HG02884 (cell line): Measurements from ENCODE around the gene OSER1.

Source experiments
- ATAC-seq: cut with Tn5 transposase; IDR thresholded peaks from one replicate; pipeline ENCODE4 v1.9.1; 2021; ENCODE audit warnings: mild to moderate bottlenecking, moderate library complexity; ENCODE audit not compliant: unreplicated experiment

The OSER1 gene

DNA sequence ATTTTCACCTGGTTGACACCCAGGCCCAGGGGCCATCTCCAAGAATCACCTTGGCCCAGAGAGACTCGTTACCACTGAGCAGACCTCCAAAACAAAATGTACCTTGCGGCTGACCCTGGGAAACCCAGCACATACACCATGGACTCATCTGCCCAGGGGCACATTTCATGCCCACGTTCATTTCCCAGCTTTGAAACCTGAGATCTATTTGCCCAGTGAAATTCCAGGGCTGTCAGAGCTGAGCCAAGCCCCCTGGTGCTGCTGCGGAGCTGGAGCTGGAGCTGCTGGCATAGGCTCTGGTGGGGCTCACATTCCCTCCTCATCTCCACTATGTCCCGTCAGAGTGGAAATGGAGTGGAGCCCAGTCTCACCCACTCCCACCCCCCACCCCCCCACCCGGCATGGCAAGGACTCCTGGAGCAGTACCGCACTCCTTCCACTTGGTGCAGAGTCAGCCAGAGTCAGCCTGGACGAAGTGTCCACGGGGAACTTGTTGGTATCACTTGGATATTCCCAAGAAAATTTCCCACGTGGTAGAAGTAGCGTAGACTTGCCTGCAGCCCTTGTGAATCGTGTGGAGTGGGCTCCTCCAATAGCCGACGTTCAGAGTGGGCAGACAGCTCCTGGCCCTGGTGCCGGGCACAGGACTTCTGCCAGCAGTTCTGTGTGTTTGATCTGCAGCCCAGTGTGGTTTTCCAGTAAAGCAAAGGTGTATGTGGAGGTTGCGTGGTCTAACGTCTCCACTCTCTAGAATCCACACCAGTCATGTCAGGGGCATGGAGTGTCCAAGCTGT, 18.1 kb upstream of the OSER1 start:
- no peak for ATAC-seq

DNA sequence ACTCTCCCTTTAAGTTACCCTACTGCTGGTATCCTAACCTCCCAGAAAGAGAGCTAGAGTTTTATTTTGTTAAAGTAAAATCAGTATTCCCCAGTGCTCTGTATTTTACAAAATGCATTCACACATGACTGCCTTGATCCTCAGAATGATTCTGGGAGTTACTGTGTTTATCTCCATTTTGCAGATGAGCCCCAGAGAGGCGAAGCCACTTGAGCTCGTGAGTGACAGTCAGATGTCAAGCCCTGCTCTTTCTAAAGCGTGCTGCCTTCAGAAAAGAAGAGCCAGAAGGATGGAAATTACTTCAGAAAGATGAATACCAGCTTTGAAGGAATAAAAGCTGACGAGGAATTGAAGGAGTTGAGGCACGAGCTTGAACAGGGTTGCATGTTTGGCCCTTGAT, 14.1 kb upstream of the OSER1 start:
- no peak for ATAC-seq

DNA sequence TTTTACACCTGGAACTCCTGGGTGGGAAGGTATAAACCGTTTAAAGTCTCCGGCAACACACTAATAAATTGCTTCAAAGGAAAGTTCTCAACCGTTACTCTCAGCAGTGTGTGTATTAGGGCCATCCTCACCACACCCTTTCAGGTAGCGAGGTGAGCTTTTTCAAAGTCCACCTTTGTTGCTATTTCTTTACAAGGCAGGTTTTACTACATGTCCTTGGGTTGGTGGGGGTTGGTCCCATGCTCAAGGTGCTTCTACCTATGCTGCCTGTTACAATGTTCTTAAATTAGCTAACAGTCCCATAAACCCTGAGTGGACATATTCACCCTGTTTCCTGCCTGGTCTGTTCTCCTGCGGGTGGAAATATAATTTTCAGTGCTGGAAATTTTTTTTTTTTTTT, 13.2 kb upstream of the OSER1 start:
- ATAC-seq: no peak

DNA sequence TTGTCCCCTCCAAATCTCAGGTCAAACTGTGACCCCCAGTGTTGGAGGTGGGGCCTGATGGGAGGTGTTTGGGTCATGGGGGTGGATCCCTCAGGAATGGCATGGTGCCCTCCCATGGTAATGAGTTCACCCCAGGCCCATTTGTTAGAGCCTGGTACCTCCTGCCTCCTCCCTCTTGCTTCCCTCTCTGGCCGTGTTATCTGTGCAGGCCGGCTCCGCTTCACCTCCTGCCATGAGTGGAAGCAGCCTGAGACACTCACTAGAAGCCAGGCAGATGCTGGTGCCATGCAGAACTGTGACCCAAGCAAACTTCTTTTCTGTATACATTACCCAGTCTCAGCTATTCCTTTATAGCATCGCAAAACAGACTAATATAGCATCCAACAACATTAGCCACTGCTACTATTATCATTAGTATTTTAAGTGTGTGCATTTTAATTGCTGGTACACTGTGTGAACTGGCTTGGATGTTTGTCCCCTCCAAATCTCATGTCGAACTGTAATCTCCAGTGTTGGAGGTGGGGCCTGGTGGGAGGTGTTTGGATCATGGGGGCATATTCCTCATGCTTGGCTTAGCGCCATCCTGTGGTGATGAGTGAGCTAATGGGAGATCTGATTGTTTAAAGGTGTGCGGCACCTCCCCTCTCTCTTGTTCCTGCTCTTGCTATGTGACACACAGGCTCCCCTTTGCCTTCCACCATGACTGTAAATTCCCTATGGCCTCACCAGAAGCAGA, 12.2 kb upstream of the OSER1 start:
- ATAC-seq: no peak

DNA sequence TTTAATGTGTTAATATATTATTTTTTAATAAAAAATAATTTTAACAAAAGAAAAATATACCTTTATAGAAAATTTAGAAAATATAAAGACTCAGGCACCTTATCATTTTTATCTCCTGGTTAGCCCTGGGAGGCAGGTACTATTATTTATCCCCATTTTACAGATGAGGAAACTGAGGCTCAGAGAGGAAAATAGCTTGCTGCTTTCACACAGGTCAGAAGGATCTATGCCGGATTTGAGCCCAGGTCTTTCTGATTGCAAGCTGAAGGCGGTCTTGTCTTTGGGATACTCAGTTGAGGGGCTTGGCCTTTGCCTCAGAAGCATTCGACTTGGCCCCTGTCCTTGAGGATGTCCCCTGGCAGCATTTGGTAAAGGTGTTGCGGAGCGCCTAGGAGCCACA, 11.5 kb upstream of the OSER1 start:
- ATAC-seq: no peak

DNA sequence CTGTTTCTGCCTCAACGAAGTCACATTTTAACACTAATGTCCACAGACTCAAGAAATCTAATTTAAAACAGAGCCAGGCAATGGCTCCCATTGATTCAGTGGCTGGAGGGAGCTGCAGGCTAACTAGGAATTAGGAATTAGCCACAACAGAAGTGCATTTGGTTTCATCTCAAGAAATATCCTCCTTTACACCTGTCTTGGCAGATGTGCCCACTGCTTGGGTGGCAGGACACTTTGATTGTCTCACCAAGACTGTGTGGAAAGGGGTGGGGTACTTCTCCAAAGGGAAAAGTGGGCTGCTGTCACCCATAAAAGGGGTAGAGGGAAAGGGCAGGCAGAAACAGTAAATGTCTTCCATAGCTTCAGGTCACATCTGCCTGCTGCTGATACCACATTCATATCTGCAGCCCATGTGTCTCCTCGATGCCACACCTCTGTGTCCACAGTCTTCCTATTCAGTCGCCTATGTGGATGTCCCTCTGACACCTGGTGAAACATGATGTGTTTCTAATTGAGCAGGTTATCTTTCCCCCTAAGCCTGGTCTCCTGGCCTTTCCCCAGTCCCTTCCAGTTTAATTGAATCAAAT, 10.9 kb upstream of the OSER1 start:
- ATAC-seq: no peak

DNA sequence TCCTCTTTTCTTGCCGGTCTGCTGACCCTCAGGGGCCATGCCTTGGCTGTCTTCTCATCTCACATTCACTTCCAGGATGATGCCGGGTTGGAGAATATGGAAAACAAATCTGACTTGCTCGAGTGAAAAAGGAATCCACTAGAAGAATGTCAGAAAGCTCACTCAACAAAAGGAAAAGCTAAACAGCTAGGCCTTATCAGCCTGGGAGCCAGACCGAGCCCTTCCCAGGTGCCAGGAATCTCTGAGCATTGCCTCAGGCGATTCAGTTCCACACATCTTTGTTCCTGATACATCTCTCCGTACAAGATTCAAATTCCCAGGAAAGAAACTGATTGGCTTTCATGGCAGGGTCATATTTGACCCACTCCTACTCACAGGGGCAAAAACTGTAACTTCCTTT, 9.2 kb upstream of the OSER1 start:
- no peak for ATAC-seq

DNA sequence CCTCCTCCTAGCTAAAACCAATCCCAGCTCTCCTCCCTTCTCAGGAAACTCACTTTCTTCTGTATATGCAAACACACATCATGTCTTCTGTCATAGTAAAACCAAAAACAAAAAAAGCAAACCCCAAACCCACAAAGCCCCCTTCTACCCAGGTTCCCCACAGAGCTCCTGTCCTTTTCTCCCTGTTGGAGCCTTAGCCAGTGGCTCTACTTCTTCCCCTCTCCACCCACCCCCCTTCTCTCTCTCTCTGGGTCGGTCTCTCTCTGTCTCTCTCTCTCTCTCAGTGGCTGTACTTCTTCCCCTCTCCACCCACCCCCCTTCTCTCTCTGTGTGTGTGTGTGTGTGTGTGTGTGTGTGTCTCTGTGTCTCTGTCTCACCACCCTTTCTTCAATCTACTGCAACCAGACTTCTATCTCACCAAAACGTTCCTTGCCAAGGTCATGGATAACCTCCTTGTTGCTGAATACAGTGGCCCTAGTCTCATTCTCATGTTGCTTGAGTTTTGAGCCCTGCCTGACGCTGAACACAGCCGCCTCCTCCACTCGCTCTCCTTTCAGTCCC, 8.7 kb upstream of the OSER1 start:
- ATAC-seq: no peak

DNA sequence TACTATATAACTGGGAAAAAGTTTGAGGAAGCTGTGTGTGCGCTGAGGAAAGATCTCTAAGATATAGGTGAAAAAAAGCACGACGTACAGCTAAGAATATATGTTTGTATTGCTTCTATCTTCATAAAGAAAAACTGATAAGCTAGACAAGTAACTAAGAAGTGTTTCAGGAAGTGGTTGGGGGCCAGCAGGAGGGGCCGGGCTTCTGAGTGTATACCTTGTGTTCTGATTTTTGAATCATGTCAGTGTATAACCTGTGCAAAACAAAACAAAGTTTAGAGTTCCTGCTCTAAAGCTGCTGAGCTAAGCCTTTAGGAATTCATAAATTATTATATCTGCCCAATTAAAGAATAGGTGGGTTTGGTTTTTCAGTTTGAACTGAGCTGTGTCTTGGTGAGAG, 7.9 kb upstream of the OSER1 start:
- no peak for ATAC-seq

DNA sequence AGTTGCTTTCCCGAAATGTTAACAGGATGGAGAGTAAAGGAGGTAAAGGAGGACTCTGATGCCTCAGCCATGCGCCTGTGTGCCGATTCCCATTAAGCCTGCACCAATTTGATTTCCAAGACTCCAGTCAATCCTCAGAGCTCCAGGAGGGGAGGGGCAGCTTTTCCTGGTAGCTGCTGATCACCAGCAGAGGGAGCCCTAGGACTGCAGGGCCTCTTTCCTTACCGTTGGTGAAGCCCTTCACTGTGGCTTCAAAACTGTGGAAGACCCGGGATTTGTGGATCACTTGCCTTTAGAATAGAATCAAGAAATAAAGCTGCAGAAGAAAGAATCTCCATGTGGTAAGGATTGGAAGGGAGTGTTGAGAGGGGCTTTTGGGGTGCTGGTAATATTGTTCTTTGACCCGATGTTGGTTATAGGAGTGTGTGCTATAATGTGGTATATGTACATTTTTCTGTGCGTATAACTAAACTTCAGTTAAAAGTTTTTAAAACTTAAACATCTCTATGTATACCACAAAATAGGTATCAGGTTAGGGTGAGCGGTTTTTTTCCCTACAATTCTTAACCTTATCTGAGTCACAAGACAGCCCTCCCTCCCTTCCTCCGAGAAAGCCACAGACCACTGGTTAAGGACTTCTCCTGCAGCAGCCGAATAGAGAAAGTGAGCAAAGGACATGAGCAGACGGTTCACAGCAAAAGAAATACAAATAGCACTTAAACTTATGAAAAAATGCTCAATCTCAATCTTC, 6.9 kb upstream of the OSER1 start:
- ATAC-seq: no peak

DNA sequence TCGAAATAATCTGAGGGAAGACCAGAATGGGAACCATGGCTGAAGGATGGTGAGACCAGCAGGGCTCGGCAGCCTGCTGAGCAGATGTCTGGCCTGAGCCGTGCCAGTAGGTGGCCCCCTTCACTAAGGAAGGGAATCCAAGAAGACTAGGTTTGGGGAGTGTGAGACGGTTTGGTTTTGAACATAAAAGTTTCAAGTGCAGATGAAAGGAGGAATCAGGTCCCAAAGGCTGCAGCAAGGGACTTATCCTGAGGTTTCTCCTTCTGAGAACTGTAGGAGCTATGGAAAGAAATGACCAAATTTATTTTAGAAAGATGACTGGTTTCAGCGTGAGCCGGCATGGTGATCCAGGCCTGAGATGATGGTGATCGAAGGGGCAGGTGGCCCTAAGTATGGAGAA, 4.6 kb upstream of the OSER1 start:
- no peak for ATAC-seq

DNA sequence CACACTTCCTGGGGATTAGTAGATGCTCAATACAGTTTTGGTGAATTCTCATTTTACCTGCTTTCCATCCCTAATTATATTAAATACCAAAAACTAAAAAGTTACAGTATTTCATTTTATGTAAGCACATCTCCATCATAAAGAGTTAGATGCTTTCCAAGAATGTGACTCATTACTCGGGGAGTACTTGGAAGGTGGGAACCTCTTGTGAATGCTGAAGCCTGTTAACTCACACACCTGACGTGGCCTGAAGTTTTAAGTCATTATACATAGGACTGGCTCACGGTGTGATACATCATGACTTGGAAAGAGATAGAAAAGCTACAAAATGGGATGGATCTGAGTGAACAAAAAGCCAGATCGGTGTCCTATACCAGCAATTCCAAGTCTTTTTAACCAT, 2.2 kb upstream of the OSER1 start:
- ATAC-seq: no peak

DNA sequence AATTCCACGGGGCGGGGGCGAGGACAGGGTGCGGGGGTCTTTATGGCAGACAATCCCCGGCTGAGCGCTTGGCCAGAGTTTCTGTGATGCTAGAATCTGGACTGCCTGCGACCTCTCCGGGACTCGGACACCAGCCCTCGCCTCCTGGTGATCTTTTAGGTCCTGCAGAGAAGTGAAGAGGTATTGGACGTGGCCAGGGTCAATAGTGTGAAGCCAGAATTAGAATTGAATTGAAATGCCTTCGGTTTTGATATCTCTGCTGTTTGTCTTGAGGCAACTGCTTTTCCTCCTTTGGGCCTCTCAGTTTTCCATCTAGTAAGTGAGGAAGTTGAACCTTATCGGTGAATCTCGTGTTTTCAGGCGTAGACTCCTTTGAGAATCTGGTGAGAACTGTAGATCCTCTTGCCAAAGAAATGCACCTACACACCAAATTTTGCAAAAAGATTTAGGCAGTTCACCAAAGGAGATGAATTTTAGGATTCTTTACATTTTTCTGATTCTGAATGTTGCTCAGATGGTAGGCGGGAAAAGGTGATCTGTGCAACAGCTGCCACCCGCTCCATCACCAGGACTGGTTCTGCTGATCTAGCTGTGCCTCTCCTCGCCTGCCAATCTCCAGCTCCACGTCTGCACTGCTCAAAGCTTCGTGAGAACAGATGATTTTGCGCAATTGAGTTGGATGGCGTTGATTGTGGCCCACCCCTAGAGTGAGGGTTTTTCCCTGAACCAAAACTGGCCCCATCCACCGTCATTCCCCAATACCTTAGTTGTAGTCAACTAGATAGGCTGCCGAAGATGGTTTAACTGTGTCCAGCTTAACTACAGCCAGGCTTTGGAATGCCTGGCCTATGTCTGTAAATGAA, 837 bp upstream of the OSER1 start:
- no peak for ATAC-seq

DNA sequence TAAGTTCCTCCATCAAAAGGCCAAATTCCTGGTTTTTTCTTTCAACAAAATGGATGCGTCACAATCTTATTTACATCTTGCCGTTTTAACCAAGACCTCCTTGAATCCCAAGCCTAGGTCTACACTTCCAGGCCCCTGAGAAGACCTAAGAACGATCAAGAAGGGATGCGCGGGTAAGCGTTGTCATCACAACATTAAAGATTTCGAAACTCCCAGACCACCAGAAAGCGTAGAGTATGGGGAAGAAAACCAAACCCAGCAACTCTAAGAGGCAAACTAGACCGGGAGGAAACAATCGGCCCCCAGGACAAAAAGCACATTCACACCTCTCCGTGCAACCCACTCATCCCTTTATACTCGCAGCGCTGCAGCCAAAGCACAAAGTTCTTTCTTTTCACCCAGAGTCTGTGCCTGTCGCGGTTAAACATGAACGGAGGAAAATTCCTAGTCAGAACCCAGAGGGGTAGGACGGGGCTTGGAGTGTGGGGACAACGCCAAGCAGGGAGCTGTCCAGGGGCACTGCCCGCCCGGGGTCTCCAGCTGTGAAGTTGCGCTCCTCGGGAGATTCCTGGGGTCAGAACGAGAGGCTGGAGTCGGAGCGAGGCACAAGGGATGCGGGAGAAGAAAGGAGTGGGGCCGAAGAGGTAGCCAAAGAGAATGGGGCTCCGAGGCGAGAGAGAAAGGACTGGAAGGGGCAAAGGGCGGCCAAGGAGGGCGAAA, 725 bp downstream of the OSER1 start:
- ATAC-seq: no peak

DNA sequence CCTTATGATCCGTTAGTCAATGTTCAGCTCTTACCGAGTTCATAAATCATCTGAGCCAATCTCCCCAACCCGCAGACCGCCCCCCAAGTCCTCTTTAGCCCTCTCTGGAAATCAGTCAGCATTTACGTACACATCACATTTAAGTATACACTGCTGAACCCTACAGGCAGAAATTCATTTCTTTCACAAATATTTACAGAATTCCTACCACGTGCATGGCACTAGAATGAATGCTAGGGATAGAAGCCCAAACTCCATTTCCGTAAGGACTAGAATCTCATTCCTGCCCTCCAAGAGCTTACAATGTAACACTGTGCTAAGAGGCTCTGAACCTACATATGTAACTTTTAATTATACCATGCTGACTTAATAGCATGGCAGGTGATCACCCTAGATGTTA, 1.8 kb downstream of the OSER1 start:
- ATAC-seq: no peak

DNA sequence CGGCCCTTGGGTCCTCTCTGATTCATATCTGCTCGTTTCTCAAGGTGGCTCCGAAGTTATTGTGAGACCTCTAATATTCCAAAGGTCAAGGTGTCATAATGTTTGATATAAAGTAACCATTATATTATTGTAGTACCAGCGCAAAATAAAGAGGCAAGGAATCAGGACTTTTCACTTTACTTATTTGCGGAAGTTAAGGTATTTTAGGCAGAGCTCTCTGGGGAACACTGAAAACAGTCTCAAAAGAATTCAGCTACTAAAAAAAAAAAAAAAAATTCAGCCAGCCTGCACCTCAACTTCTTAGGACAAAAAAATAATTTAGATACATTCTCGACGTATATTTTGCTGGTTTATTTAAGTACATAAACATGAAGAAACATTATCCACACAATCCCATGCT, 2.4 kb downstream of the OSER1 start:
- no peak for ATAC-seq

DNA sequence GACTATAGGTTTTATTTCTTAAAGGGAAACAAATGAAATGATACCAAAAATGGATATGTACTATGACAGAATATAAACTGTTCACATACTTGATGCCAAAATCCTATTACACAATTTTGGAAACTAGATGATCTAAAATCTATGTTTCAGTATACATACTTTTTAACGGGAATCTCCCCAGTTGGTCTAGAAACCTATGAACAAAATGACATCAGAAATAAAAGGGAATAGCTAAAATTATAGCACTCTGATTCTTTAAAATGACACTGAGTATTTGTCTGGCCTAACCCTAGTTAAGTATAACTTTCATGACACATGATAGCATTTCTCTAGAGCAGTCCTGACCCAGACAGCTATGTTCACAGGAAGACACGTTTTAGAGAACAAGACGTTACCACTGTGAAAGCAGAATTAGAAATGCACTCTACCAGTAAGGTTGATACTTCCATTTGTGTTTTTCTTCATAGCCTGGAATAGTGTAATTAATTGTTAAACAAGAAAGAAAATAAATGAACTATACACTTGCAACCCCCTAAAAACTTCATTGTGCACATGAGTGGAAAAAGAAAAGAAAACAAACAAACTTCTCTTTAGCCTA, 3.3 kb downstream of the OSER1 start:
- ATAC-seq: no peak

DNA sequence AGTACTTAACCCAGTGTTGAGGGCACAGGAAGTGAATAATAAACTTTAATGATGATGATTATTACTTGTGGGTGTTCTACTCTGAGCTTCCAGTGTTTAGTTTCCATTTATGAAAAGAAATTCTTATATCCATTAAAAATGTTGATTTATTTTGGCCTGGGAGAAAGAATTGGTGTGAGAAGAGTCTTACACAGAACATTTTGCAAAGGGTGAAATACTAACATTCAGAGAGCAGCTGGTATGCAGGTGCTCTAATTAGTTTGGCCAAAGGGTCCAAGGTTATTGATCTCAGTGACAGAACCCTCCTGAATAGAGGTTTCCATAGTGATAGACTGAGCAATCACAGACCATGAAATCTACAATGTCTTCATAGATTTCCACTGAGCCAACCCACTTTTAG, 4.4 kb downstream of the OSER1 start:
- ATAC-seq: no peak

DNA sequence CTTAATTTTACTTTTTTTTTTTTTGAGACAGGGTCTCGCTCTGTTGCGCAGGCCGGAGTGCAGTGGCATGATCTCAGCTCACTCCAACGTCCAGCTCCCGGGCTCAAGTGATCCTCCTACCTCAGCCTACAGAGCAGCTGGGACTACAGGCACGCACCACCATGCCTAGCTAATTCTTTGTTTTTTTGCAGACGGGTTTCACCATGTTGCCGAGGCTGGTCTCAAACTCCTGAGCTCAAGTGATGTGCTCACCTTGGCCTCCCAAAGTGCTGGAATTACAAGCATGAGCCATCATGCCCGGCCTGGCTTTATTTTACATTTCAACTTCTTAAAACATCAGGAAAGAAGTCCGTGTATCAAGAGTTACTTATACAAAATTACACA, 5.7 kb downstream of the OSER1 start:
- ATAC-seq: no peak
